Mammary epithelial cell (primary cell): ENCODE data around the gene AQP11.

ENCODE experiments used
- CTCF ChIP-seq, 2 donors: IDR thresholded peaks in 1 of 2; conservative IDR thresholded peaks in 1 of 2; 2 replicates each; pipeline ENCODE4 v1.5.1; 2011 to 2012; ENCODE audit warnings: inconsistent platforms in 2 of 2, low read length in 2 of 2, mild to moderate bottlenecking in 2 of 2, control low read depth in 1 of 2, low read depth in 1 of 2; ENCODE audit not compliant: insufficient read depth in 1 of 2; ENCODE audit errors: extremely low read depth in 1 of 2
- EZH2 ChIP-seq: IDR thresholded peaks from 2 replicates; pipeline ENCODE4 v1.6.1; 2012; ENCODE audit warnings: low read length, inconsistent platforms, borderline replicate concordance

DNA sequence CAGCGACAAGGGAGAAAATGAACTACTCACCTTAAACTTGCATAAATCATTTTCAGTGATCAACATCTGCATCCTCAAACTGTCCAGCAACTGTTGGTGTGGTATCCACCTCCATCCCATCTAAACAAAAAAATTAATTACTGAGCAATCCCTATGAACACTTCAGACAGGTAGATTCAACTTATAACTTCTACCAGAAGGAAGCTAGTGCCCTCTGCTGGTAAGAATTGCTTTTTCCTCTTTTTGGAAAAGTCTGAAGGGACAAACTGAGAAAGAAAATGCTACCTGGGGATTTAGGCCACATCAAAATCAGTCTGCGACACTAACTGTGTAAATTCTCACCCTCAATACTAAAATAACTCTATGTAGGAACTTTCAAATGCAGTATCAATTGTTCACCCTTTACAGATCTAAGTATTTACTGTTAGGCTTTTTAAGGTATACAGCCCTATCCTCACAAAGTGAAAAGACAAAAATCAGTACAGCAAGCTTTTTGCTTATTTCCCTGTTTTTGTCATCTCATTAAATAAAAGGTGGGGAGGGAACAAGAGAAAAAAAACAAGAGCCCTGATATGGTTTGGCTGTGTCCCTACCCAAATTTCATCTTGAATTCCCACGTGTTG is 29.9 kb downstream of the AQP11 start:
- TF ChIP-seq CTCF (conservative IDR thresholded peaks at IDR 0.05 in 1 of 2, IDR thresholded peaks at IDR 0.05 in 1 of 2; ENCODE audit: extremely low read depth in 1 of 2, insufficient read depth in 1 of 2, low read depth in 1 of 2, low read length in 2 of 2) (peak; percentile 72 to 76), EZH2 (no peak)
